Measurements from ENCODE around the gene DFFB. TPM values are rescaled to one million over a fixed set of nuclear protein-coding genes. Genes with fewer than 3 reads are reported as not detected.

DFFB gene
- total and polyA plus RNA-seq, 2 of the 4 experiments (the other 2 are of a cell fraction): 6.5 to 7.3 TPM

DNA sequence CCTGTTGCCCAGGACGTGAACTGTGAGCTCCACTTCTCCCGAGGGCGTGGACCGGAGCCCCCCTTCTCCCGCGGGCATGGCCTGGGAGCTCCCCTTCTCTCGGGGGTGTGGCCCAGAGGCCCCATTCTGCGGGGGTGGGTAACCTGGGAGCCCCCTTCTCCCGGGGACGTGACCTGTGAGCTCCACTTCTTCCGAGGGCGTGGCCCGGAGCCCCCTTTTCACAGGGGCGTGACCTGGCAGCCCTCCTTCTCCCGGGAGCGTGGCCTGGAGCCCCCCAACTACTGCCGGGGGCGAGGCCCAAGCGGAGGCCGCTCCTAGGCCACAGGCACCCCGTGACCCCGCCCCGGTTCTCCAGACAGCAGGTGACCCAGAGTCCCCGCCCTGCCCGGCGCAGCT lies 42.5 kb downstream of the DFFB start:
- Histone ChIP-seq H2AK5ac (ENCODE audit: low read depth, low read length) (peak overlapping the region; percentile 81; the same call in 1 of the 2 replicates), H3K23ac (ENCODE audit: low read depth, low read length) (0 out of 2 replicates have a peak overlapping the region, but pooled peaks have one; percentile 4), H3K4me2 (ENCODE audit: low read depth, low read length) (peak overlapping the region; percentile 85), H3K79me1 (ENCODE audit: low read depth in 1 of 2, low read length in 2 of 2) (peaks cover 5 to 28% of the 10 kb centered on the region in 2 experiments; a peak in 3 of 4 replicates), H2BK20ac (ENCODE audit: low read depth, low read length) (no peak overlapping the region), H3K27me3 (ENCODE audit: control insufficient read depth, insufficient read depth, low read length) (no peaks in the 10 kb centered on the region), H3K4ac (ENCODE audit: low read depth, low read length) (peak overlapping the region; percentile 15), H3K9ac (ENCODE audit: low read depth, low read length) (peak overlapping the region; percentile 62), H2BK5ac (ENCODE audit: low read depth, low read length, poor library complexity, severe bottlenecking) (no peak overlapping the region), H4K5ac (ENCODE audit: low read depth, low read length) (no peak overlapping the region; the same call in 1 of the 2 replicates), H4K20me1 (ENCODE audit: insufficient read depth, low read length) (peaks cover 20% of the 10 kb centered on the region), H4K8ac (ENCODE audit: low read depth in 2 of 2, low read length in 2 of 2) (peak overlapping the region; percentile 48 to 56; a peak in 2 of 4 replicates), H3K18ac (ENCODE audit: low read depth, low read length) (no peak overlapping the region), H2BK120ac (ENCODE audit: low read depth, low read length) (no peak overlapping the region), H3K9me3 (ENCODE audit: control insufficient read depth, insufficient read depth, low read length) (no peaks in the 10 kb centered on the region), H3K9me1 (ENCODE audit: insufficient read depth, low read length) (peaks cover 7% of the 10 kb centered on the region; the same call in 1 of the 2 replicates), H3K27ac (ENCODE audit: insufficient read depth, low read length) (peak overlapping the region; percentile 61), H3K4me1 (ENCODE audit: control insufficient read depth, insufficient read depth, low read length) (peaks cover 14% of the 10 kb centered on the region), H3K14ac (replicated peaks; ENCODE audit: low read depth, low read length) (peak overlapping the region; percentile 57; the same call in 1 of the 2 replicates), H3K36me3 (ENCODE audit: control insufficient read depth, insufficient read depth, low read length) (0 out of 2 replicates have a peak, but pooled peaks cover 4% of the 10 kb centered on the region), H2BK15ac (ENCODE audit: low read depth, low read length) (no peak overlapping the region), H4K91ac (ENCODE audit: insufficient read depth, low read depth, low read length) (no peak overlapping the region), H3K56ac (ENCODE audit: extremely low read depth, insufficient read depth, low read length) (no peak overlapping the region), H2AK9ac (replicated peaks; ENCODE audit: low read depth, low read length, poor library complexity) (peak overlapping the region; percentile 95), H3K4me3 (ENCODE audit: insufficient read depth, low read depth, low read length) (peak overlapping the region; percentile 60), H2AFZ (replicated peaks; ENCODE audit: low read length, poor library complexity) (peak overlapping the region; percentile 100)
- no TSS peak for BruUV-seq (replicated peaks)
- DNase-seq: no peak
- POLR2A ChIA-PET (ENCODE audit: unreplicated experiment): no interaction called here
- intact Hi-C loops (cut with micrococcal nuclease): loop anchor here (2.0 kb wide), 1 partner anchor 43 kb away; the partner anchor contains the start of genes CEP104 and DFFB
- TF ChIP-seq, protein P1, sequence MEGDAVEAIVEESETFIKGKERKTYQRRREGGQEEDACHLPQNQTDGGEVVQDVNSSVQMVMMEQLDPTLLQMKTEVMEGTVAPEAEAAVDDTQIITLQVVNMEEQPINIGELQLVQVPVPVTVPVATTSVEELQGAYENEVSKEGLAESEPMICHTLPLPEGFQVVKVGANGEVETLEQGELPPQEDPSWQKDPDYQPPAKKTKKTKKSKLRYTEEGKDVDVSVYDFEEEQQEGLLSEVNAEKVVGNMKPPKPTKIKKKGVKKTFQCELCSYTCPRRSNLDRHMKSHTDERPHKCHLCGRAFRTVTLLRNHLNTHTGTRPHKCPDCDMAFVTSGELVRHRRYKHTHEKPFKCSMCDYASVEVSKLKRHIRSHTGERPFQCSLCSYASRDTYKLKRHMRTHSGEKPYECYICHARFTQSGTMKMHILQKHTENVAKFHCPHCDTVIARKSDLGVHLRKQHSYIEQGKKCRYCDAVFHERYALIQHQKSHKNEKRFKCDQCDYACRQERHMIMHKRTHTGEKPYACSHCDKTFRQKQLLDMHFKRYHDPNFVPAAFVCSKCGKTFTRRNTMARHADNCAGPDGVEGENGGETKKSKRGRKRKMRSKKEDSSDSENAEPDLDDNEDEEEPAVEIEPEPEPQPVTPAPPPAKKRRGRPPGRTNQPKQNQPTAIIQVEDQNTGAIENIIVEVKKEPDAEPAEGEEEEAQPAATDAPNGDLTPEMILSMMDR (conservative IDR thresholded peaks at IDR 0.05; ENCODE audit: low read depth, low read length): 0 out of 2 replicates have a peak, but pooled peaks have one; percentile 4
- no peak for TF ChIP-seq RFX5 (IDR thresholded peaks at IDR 0.05; ENCODE audit: low read depth, low read length)
- ATAC-seq (ENCODE audit: low read depth): no peak
- CTCF ChIA-PET: no interaction called here
- in situ Hi-C loops (cut with MboI; ENCODE audit: low sequenced_read_pairs): loop anchor here (25.0 kb wide), 1 partner anchor 2013 kb away; no protein-coding TSS in a partner anchor
- dilution Hi-C loops (cut with HindIII; ENCODE audit: low sequenced_read_pairs, unreplicated experiment): no loop called here
- WGBS, 2 experiments (ENCODE audit: extremely low coverage in 2 of 2, insufficient read length in 1 of 2): 0% methylated on average over 8 of the region's 26 CpGs; no CpG with 5 or more reads in 1 of the 2 experiments
